Stomach (tissue), 4 donors: ENCODE results near the gene HMGCS2.

Experiments
- EP300 ChIP-seq: sonication (generic); formaldehyde crosslinking; IDR thresholded peaks from one replicate; pipeline ENCODE4 v1.6.1; 2017; ENCODE audit warnings: antibody characterized with exemption
- TF ChIP-seq, protein P1 (sequence below), 7 experiments: fragments of 450-650 bp in 4 of 7; fragments of 200-600 bp in 3 of 7; sonication (generic) in 3 of 7; IDR thresholded peaks; one replicate each; pipeline ENCODE4 v1.5.1; 2016 to 2019; ENCODE audit warnings: antibody characterized with exemption in 7 of 7, control low read depth in 2 of 7, mild to moderate bottlenecking in 1 of 7

DNA sequence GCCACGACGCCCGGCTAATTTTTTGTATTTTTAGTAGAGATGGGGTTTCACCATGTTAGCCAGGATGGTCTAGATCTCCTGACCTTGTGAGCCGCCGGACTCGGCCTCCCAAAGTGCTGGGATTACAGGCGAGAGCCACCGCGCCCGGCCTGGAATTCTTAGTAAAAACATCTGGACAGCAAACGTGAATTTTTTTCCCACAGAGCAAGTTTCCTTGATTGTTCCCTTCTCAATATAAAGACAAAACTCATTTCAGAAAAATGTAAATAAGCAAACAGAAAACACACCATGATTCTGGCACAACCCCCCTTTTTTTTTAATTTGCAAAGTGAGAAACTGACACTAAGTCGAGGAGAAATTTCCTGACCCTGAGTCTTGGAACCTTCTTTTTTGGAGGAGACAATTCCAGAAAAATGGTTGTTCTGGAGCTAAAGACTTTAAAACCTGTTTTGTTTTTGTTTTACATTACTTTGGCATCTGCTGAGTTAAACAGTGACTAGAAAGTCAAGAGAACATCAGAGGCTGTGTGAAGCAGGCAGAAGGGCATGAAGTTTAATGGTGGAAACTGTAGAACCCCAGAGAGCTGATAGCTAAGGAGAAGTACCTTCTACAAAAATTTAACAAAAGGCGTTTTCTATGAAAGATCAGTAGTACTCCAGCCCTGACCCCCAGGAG, 10.3 kb upstream of the HMGCS2 start:
- TF ChIP-seq, protein P1, sequence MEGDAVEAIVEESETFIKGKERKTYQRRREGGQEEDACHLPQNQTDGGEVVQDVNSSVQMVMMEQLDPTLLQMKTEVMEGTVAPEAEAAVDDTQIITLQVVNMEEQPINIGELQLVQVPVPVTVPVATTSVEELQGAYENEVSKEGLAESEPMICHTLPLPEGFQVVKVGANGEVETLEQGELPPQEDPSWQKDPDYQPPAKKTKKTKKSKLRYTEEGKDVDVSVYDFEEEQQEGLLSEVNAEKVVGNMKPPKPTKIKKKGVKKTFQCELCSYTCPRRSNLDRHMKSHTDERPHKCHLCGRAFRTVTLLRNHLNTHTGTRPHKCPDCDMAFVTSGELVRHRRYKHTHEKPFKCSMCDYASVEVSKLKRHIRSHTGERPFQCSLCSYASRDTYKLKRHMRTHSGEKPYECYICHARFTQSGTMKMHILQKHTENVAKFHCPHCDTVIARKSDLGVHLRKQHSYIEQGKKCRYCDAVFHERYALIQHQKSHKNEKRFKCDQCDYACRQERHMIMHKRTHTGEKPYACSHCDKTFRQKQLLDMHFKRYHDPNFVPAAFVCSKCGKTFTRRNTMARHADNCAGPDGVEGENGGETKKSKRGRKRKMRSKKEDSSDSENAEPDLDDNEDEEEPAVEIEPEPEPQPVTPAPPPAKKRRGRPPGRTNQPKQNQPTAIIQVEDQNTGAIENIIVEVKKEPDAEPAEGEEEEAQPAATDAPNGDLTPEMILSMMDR (IDR thresholded peaks at IDR 0.05): no peak
- TF ChIP-seq EP300: no peak
